ENCODE measurements around the gene KAZN.

KAZN gene

DNA sequence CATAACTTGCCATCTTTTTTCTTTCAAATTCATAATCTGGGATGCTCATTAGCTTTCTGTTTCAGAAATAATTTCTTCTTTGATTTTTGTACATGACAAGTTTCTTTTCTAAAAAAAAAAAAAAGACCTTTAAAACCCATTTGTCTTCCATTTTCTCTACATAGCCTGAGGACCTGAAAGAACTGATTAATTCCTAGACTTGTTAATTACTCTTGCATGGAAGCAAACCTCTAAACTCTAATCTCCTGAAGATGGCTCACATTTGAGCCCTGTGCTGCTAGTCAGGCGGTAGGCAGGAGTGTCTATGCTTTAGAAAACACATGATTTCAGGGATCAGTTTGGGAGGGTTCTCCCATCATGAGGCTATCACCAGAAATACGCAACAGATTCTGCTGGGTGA is 152.0 kb downstream of the KAZN start (continued):
- TF ChIP-seq, protein P1, sequence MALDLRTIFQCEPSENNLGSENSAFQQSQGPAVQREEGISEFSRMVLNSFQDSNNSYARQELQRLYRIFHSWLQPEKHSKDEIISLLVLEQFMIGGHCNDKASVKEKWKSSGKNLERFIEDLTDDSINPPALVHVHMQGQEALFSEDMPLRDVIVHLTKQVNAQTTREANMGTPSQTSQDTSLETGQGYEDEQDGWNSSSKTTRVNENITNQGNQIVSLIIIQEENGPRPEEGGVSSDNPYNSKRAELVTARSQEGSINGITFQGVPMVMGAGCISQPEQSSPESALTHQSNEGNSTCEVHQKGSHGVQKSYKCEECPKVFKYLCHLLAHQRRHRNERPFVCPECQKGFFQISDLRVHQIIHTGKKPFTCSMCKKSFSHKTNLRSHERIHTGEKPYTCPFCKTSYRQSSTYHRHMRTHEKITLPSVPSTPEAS (tag by site-specific recombination; IDR thresholded peaks at IDR 0.05): no peak
- TF ChIP-seq ZNF350 (tag by site-specific recombination; IDR thresholded peaks at IDR 0.05) (no peak), ZNF585B (tag by site-specific recombination; IDR thresholded peaks at IDR 0.05) (no peak)
- TF ChIP-seq, protein P2, sequence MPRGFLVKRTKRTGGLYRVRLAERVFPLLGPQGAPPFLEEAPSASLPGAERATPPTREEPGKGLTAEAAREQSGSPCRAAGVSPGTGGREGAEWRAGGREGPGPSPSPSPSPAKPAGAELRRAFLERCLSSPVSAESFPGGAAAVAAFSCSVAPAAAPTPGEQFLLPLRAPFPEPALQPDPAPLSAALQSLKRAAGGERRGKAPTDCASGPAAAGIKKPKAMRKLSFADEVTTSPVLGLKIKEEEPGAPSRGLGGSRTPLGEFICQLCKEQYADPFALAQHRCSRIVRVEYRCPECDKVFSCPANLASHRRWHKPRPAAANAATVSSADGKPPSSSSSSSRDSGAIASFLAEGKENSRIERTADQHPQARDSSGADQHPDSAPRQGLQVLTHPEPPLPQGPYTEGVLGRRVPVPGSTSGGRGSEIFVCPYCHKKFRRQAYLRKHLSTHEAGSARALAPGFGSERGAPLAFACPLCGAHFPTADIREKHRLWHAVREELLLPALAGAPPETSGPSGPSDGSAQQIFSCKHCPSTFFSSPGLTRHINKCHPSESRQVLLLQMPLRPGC (tag by site-specific recombination; IDR thresholded peaks at IDR 0.05): no peak

DNA sequence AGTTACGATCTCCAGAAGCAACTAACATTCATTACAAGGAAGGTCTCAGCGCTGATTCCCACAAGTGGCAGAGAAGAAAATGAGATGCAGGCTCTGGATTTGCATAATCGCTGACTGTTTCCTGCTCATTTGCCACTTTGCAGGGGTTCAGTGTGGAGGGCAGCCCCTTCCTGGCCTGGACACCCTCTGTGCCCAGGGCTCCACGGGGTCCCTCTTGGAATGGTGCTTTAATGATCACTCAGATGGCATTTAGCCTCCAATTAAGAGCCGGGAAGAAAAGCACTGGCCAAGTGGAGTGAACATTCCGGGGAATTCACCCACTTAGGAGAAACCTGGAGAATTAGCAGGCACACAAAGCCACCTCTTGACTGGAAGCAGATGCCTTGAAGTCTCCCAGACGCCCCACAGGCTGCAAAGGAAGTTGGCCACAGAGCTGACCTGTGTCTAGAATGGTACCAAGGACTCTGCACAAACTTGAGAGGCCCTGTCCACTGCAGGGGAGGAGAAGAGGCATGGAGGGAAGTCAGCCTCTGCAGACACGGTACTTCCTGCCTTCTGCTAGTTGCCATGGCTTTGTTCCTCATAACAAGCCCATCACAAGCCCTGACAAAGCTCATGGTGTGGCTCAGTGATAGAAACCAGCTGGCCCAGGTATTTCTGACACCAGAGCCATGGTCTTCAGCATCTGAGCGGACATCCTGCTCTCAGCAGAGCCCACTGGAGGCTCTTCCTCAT is 157.2 kb downstream of the KAZN start:
- no peaks in the 10 kb centered on the region for H3K36me3 ChIP-seq (ENCODE audit: control insufficient read depth in 2 of 2, insufficient read depth in 1 of 2, low read length in 2 of 2)
- ChIA-PET POLR2A (no interaction called here), CTCF (no interaction called here)
- H3K9me3 ChIP-seq (ENCODE audit: control insufficient read depth, insufficient read depth, low read depth, low read length): no peaks in the 10 kb centered on the region
- H3K4me1 ChIP-seq (ENCODE audit: control insufficient read depth, insufficient read depth, low read length): no peaks in the 10 kb centered on the region
- TF ChIP-seq, protein P3, sequence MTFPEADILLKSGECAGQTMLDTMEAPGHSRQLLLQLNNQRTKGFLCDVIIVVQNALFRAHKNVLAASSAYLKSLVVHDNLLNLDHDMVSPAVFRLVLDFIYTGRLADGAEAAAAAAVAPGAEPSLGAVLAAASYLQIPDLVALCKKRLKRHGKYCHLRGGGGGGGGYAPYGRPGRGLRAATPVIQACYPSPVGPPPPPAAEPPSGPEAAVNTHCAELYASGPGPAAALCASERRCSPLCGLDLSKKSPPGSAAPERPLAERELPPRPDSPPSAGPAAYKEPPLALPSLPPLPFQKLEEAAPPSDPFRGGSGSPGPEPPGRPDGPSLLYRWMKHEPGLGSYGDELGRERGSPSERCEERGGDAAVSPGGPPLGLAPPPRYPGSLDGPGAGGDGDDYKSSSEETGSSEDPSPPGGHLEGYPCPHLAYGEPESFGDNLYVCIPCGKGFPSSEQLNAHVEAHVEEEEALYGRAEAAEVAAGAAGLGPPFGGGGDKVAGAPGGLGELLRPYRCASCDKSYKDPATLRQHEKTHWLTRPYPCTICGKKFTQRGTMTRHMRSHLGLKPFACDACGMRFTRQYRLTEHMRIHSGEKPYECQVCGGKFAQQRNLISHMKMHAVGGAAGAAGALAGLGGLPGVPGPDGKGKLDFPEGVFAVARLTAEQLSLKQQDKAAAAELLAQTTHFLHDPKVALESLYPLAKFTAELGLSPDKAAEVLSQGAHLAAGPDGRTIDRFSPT (tag by site-specific recombination; IDR thresholded peaks at IDR 0.05): no peak
- H3K27ac ChIP-seq (ENCODE audit: extremely low read depth, low read depth, low read length): no peak overlapping the region
- no peak overlapping the region for H3K4me3 ChIP-seq (ENCODE audit: low read depth, low read length)

DNA sequence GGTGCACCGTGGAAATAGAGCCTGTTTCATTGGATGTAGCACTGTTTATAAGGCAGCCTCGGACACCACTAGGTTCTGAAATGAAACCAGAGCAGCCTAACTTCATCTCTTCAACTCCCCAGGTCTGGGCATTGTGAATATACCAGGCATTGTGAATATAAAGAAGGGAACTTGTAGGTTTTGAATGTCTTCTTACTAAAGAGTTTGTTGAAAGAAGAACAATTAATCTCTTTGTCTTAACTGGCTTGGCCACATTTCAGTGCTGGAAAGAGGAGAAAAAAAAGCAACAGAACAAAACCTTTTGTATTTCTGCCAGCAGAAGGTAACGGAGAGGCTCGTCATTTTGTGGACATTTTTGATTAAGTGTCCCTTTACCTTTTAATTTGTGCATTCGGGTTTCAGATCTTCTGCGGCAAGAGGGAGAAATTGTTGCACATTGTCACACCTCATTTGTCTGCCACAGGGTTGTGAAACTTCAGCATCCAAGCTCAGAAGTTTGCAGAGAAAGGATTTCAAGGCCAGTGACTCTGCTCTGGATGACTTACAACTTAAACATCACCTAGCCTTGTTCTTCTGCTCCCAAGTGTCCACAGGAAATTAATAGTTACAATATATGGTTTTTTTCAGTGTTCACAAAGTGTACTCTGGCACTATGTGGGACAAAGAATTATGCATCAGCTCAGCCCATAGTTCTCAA is 158.3 kb downstream of the KAZN start:
- POLR2A ChIA-PET: no interaction called here
- Histone ChIP-seq H3K4me3 (ENCODE audit: low read depth, low read length) (no peak overlapping the region), H3K27ac (ENCODE audit: extremely low read depth, low read depth, low read length) (no peak overlapping the region), H3K36me3 (ENCODE audit: control insufficient read depth in 2 of 2, insufficient read depth in 1 of 2, low read length in 2 of 2) (no peaks in the 10 kb centered on the region), H3K9me3 (ENCODE audit: control insufficient read depth, insufficient read depth, low read depth, low read length) (no peaks in the 10 kb centered on the region), H3K4me1 (ENCODE audit: control insufficient read depth, insufficient read depth, low read length) (no peaks in the 10 kb centered on the region)
- CTCF ChIA-PET: no interaction called here
- no peak for TF ChIP-seq ZNF558 (tag by site-specific recombination; IDR thresholded peaks at IDR 0.05)
- TF ChIP-seq, protein P4, sequence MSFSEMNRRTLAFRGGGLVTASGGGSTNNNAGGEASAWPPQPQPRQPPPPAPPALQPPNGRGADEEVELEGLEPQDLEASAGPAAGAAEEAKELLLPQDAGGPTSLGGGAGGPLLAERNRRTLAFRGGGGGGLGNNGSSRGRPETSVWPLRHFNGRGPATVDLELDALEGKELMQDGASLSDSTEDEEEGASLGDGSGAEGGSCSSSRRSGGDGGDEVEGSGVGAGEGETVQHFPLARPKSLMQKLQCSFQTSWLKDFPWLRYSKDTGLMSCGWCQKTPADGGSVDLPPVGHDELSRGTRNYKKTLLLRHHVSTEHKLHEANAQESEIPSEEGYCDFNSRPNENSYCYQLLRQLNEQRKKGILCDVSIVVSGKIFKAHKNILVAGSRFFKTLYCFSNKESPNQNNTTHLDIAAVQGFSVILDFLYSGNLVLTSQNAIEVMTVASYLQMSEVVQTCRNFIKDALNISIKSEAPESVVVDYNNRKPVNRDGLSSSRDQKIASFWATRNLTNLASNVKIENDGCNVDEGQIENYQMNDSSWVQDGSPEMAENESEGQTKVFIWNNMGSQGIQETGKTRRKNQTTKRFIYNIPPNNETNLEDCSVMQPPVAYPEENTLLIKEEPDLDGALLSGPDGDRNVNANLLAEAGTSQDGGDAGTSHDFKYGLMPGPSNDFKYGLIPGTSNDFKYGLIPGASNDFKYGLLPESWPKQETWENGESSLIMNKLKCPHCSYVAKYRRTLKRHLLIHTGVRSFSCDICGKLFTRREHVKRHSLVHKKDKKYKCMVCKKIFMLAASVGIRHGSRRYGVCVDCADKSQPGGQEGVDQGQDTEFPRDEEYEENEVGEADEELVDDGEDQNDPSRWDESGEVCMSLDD (tag by site-specific recombination; IDR thresholded peaks at IDR 0.05): no peak
- TF ChIP-seq MYNN (tag by site-specific recombination; IDR thresholded peaks at IDR 0.05; ENCODE audit: borderline replicate concordance): no peak
- TF ChIP-seq ZNF404 (tag by site-specific recombination; IDR thresholded peaks at IDR 0.05): no peak
- TF ChIP-seq, protein P5, sequence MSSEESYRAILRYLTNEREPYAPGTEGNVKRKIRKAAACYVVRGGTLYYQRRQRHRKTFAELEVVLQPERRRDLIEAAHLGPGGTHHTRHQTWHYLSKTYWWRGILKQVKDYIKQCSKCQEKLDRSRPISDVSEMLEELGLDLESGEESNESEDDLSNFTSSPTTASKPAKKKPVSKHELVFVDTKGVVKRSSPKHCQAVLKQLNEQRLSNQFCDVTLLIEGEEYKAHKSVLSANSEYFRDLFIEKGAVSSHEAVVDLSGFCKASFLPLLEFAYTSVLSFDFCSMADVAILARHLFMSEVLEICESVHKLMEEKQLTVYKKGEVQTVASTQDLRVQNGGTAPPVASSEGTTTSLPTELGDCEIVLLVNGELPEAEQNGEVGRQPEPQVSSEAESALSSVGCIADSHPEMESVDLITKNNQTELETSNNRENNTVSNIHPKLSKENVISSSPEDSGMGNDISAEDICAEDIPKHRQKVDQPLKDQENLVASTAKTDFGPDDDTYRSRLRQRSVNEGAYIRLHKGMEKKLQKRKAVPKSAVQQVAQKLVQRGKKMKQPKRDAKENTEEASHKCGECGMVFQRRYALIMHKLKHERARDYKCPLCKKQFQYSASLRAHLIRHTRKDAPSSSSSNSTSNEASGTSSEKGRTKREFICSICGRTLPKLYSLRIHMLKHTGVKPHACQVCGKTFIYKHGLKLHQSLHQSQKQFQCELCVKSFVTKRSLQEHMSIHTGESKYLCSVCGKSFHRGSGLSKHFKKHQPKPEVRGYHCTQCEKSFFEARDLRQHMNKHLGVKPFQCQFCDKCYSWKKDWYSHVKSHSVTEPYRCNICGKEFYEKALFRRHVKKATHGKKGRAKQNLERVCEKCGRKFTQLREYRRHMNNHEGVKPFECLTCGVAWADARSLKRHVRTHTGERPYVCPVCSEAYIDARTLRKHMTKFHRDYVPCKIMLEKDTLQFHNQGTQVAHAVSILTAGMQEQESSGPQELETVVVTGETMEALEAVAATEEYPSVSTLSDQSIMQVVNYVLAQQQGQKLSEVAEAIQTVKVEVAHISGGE (tag by site-specific recombination; conservative IDR thresholded peaks at IDR 0.05; ENCODE audit: low read depth): no peak
- TF ChIP-seq ZEB2 (tag by site-specific recombination; IDR thresholded peaks at IDR 0.05): no peak
- no peak for TF ChIP-seq ZNF10 (tag by site-specific recombination; IDR thresholded peaks at IDR 0.05)
- no peak for TF ChIP-seq ZNF16 (tag by site-specific recombination; IDR thresholded peaks at IDR 0.05; ENCODE audit: low read depth)
- TF ChIP-seq MEIS1 (CRISPR knock-in tag; IDR thresholded peaks at IDR 0.05; ENCODE audit: borderline replicate concordance): no peak
- no peak for TF ChIP-seq ZNF394 (tag by site-specific recombination; IDR thresholded peaks at IDR 0.05; ENCODE audit: borderline replicate concordance)
- no peak for TF ChIP-seq HOXA7 (CRISPR knock-in tag; IDR thresholded peaks at IDR 0.05; ENCODE audit: borderline replicate concordance)
- no peak for TF ChIP-seq ZNF785 (tag by site-specific recombination; IDR thresholded peaks at IDR 0.05)
- TF ChIP-seq ZNF501 (tag by site-specific recombination; IDR thresholded peaks at IDR 0.05): no peak
- TF ChIP-seq, protein P6, sequence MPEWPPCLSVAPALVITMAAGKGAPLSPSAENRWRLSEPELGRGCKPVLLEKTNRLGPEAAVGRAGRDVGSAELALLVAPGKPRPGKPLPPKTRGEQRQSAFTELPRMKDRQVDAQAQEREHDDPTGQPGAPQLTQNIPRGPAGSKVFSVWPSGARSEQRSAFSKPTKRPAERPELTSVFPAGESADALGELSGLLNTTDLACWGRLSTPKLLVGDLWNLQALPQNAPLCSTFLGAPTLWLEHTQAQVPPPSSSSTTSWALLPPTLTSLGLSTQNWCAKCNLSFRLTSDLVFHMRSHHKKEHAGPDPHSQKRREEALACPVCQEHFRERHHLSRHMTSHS (tag by site-specific recombination; IDR thresholded peaks at IDR 0.05): no peak

Data from HEK293 (cell line).